ENCODE measurements around the gene PIK3R5.

Gene PIK3R5

GRCh38 chr17:8930649-8931048 lies 34.9 kb downstream of the PIK3R5 start:
- TF ChIP-seq, protein P1, sequence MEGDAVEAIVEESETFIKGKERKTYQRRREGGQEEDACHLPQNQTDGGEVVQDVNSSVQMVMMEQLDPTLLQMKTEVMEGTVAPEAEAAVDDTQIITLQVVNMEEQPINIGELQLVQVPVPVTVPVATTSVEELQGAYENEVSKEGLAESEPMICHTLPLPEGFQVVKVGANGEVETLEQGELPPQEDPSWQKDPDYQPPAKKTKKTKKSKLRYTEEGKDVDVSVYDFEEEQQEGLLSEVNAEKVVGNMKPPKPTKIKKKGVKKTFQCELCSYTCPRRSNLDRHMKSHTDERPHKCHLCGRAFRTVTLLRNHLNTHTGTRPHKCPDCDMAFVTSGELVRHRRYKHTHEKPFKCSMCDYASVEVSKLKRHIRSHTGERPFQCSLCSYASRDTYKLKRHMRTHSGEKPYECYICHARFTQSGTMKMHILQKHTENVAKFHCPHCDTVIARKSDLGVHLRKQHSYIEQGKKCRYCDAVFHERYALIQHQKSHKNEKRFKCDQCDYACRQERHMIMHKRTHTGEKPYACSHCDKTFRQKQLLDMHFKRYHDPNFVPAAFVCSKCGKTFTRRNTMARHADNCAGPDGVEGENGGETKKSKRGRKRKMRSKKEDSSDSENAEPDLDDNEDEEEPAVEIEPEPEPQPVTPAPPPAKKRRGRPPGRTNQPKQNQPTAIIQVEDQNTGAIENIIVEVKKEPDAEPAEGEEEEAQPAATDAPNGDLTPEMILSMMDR (conservative IDR thresholded peaks at IDR 0.05; ENCODE audit: low read depth, low read length), result no peak
- H3K9ac ChIP-seq, result no peak overlapping the region
- no peaks in the 10 kb centered on the region for H3K79me2 ChIP-seq (ENCODE audit: insufficient read depth, low read depth)
- no peak overlapping the region for H3K4me3 ChIP-seq (IDR thresholded peaks at IDR 0.05; ENCODE audit: insufficient read depth, low read depth, low read length)
- H4K20me1 ChIP-seq (ENCODE audit: insufficient read depth), result no peaks in the 10 kb centered on the region
- no peak overlapping the region for H2AFZ ChIP-seq (ENCODE audit: low read depth)
- no peaks in the 10 kb centered on the region for H3K36me3 ChIP-seq (ENCODE audit: insufficient read depth)
- H3K27me3 ChIP-seq (ENCODE audit: insufficient read depth, low read depth), result no peaks in the 10 kb centered on the region
- no peaks in the 10 kb centered on the region for H3K4me1 ChIP-seq (ENCODE audit: low read depth, poor library complexity, severe bottlenecking)
- H3K4me2 ChIP-seq, result no peak overlapping the region
- H3K27ac ChIP-seq, result no peak overlapping the region

- Histone ChIP-seq H3K4me3 (IDR thresholded peaks at IDR 0.05; ENCODE audit: insufficient read depth, low read depth, low read length) (no peak overlapping the region), H3K4me1 (ENCODE audit: low read depth, poor library complexity, severe bottlenecking) (peaks cover 7% of the 10 kb centered on the region), H3K27me3 (ENCODE audit: insufficient read depth, low read depth) (no peaks in the 10 kb centered on the region)
Observed at GRCh38 chr17:8928347-8928746, 37.2 kb downstream of the PIK3R5 start.

GRCh38 chr17:8927395-8927794 lies 38.1 kb downstream of the PIK3R5 start:
- no peaks in the 10 kb centered on the region for H3K79me2 ChIP-seq (ENCODE audit: insufficient read depth, low read depth)
- no peak overlapping the region for H3K4me3 ChIP-seq (IDR thresholded peaks at IDR 0.05; ENCODE audit: insufficient read depth, low read depth, low read length)
- no peak overlapping the region for H3K27ac ChIP-seq
- no peaks in the 10 kb centered on the region for H4K20me1 ChIP-seq (ENCODE audit: insufficient read depth)
- no peaks in the 10 kb centered on the region for H3K36me3 ChIP-seq (ENCODE audit: insufficient read depth)
- H3K4me2 ChIP-seq, result no peak overlapping the region
- H3K4me1 ChIP-seq (ENCODE audit: low read depth, poor library complexity, severe bottlenecking), result peaks cover 9% of the 10 kb centered on the region
- no peak overlapping the region for H2AFZ ChIP-seq (ENCODE audit: low read depth)
- TF ChIP-seq, protein P1 (conservative IDR thresholded peaks at IDR 0.05; ENCODE audit: low read depth, low read length), result no peak
- H3K9ac ChIP-seq, result no peak overlapping the region
- no peaks in the 10 kb centered on the region for H3K27me3 ChIP-seq (ENCODE audit: insufficient read depth, low read depth)

More at GRCh38 chr17:8928347-8928746, 37.2 kb downstream of the PIK3R5 start:
- H4K20me1 ChIP-seq (ENCODE audit: insufficient read depth), result no peaks in the 10 kb centered on the region
- no peak overlapping the region for H2AFZ ChIP-seq (ENCODE audit: low read depth)
- no peak overlapping the region for H3K27ac ChIP-seq
- no peaks in the 10 kb centered on the region for H3K36me3 ChIP-seq (ENCODE audit: insufficient read depth)
- no peaks in the 10 kb centered on the region for H3K79me2 ChIP-seq (ENCODE audit: insufficient read depth, low read depth)
- TF ChIP-seq, protein P1 (conservative IDR thresholded peaks at IDR 0.05; ENCODE audit: low read depth, low read length), result no peak
- H3K9ac ChIP-seq, result no peak overlapping the region
- no peak overlapping the region for H3K4me2 ChIP-seq

- no peaks in the 10 kb centered on the region for H3K27me3 ChIP-seq (ENCODE audit: insufficient read depth, low read depth)
- TF ChIP-seq, protein P1 (conservative IDR thresholded peaks at IDR 0.05; ENCODE audit: low read depth, low read length), result no peak
Observed at GRCh38 chr17:8925808-8926207, 39.7 kb downstream of the PIK3R5 start.

More at GRCh38 chr17:8925808-8926207, 39.7 kb downstream of the PIK3R5 start:
- Histone ChIP-seq H3K4me3 (IDR thresholded peaks at IDR 0.05; ENCODE audit: insufficient read depth, low read depth, low read length) (no peak overlapping the region), H3K9ac (no peak overlapping the region), H3K36me3 (ENCODE audit: insufficient read depth) (no peaks in the 10 kb centered on the region), H3K27ac (no peak overlapping the region), H2AFZ (ENCODE audit: low read depth) (no peak overlapping the region), H3K79me2 (ENCODE audit: insufficient read depth, low read depth) (no peaks in the 10 kb centered on the region), H4K20me1 (ENCODE audit: insufficient read depth) (no peaks in the 10 kb centered on the region), H3K4me2 (no peak overlapping the region), H3K4me1 (ENCODE audit: low read depth, poor library complexity, severe bottlenecking) (peaks cover 9% of the 10 kb centered on the region)

All from KMS-11 (cell line).